Neural cell (in vitro differentiated cells): ENCODE data around the gene MRTFA. TPM values are rescaled to one million over a fixed set of nuclear protein-coding genes. Genes with fewer than 3 reads are reported as not detected.

Experiments
- H2AFZ ChIP-seq: fragments of 200-600, 300-800 bp; sonication (generic), shearing (Covaris generic); 2 replicates; pipeline ENCODE4 v1.6.0; 2014; ENCODE audit warnings: low read depth, mild to moderate bottlenecking, antibody characterized with exemption, low read length, moderate library complexity
- H3F3A ChIP-seq: fragments of 200-600 bp; shearing (Covaris generic); 2 replicates; pipeline ENCODE4 v1.6.1; 2016; ENCODE audit warnings: mild to moderate bottlenecking, moderate library complexity, mixed read lengths, antibody characterized with exemption, low read length; ENCODE audit not compliant: insufficient read depth, poor library complexity, severe bottlenecking
- H3K27ac ChIP-seq: fragments of 200-600, 300-800 bp; sonication (generic), shearing (Covaris generic); 2 replicates; pipeline ENCODE4 v1.5.1; 2014; ENCODE audit warnings: mild to moderate bottlenecking, low read length, moderate library complexity
- H3K27me3 ChIP-seq: fragments of 300-800, 200-600 bp; sonication (generic), shearing (Covaris generic); 2 replicates; pipeline ENCODE4 v1.6.0; 2014; ENCODE audit warnings: mild to moderate bottlenecking, low read depth, low read length, moderate library complexity; ENCODE audit not compliant: insufficient read depth
- H3K36me3 ChIP-seq: fragments of 300-800, 200-600 bp; sonication (generic), shearing (Covaris generic); 2 replicates; pipeline ENCODE4 v1.5.1; 2014; ENCODE audit warnings: mild to moderate bottlenecking, antibody characterized with exemption, low read length, moderate library complexity; ENCODE audit not compliant: insufficient read depth
- H3K4me2 ChIP-seq: fragments of 300-800, 200-600 bp; sonication (generic), shearing (Covaris generic); 2 replicates; pipeline ENCODE4 v1.6.0; 2014; ENCODE audit warnings: mild to moderate bottlenecking, low read length
- H3K4me3 ChIP-seq: fragments of 300-800, 200-600 bp; sonication (generic), shearing (Covaris generic); 2 replicates; pipeline ENCODE4 v1.5.1; 2014; ENCODE audit warnings: mild to moderate bottlenecking, low read length, moderate library complexity
- H3K79me2 ChIP-seq: fragments of 200-600 bp; shearing (Covaris generic); replicated peaks from 2 replicates; pipeline ENCODE4 v1.6.0; 2014; ENCODE audit warnings: mild to moderate bottlenecking, low read length, moderate library complexity; ENCODE audit not compliant: insufficient read depth
- H3K9ac ChIP-seq: fragments of 300-800, 200-600 bp; sonication (generic), shearing (Covaris generic); 2 replicates; pipeline ENCODE4 v1.6.1; 2016; ENCODE audit warnings: mild to moderate bottlenecking, low read length, mixed read lengths
- H3K9me2 ChIP-seq: fragments of 200-600 bp; shearing (Covaris generic); 2 replicates; pipeline ENCODE4 v1.6.1; 2016; ENCODE audit warnings: mild to moderate bottlenecking, low read length, mixed read lengths; ENCODE audit not compliant: insufficient read depth
- H3K9me3 ChIP-seq: fragments of 200-600, 300-800 bp; sonication (generic), shearing (Covaris generic); 2 replicates; pipeline ENCODE4 v1.6.1; 2016; ENCODE audit warnings: mild to moderate bottlenecking, mixed run types, low read length, moderate library complexity, mixed read lengths
- H4K20me1 ChIP-seq: fragments of 200-600 bp; shearing (Covaris generic); 2 replicates; pipeline ENCODE4 v1.6.1; 2016; ENCODE audit warnings: mild to moderate bottlenecking, mixed run types; ENCODE audit not compliant: insufficient read depth
- CTCF ChIP-seq: fragments of 450-650 bp; IDR thresholded peaks from 2 replicates; pipeline ENCODE4 v1.5.1; 2014; ENCODE audit warnings: antibody characterized with exemption, mild to moderate bottlenecking, moderate library complexity; ENCODE audit not compliant: poor library complexity, severe bottlenecking
- EP300 ChIP-seq: fragments of 450-650 bp; conservative IDR thresholded peaks from 2 replicates; pipeline ENCODE4 v1.6.1; 2014; ENCODE audit warnings: antibody characterized with exemption, mild to moderate bottlenecking, moderate library complexity; ENCODE audit not compliant: poor library complexity, severe bottlenecking
- EZH2 ChIP-seq: fragments of 200-600, 300-800 bp; shearing (Covaris generic), sonication (generic); IDR thresholded peaks from 2 replicates; pipeline ENCODE4 v1.6.1; 2014; ENCODE audit warnings: antibody characterized with exemption, low read length, borderline replicate concordance, mild to moderate bottlenecking; ENCODE audit not compliant: insufficient read depth, poor library complexity, severe bottlenecking
- MXI1 ChIP-seq: fragments of 450-650 bp; conservative IDR thresholded peaks from 2 replicates; pipeline ENCODE4 v1.6.1; 2014; ENCODE audit warnings: antibody characterized with exemption, mild to moderate bottlenecking; ENCODE audit not compliant: poor library complexity, severe bottlenecking
- POLR2AphosphoS5 ChIP-seq: IDR thresholded peaks from 2 replicates; pipeline ENCODE4 v1.6.1; 2012
- RAD21 ChIP-seq: fragments of 450-650 bp; conservative IDR thresholded peaks from 2 replicates; pipeline ENCODE4 v1.6.1; 2014; ENCODE audit warnings: antibody characterized with exemption, mild to moderate bottlenecking, moderate library complexity
- SMC3 ChIP-seq: fragments of 450-650 bp; conservative IDR thresholded peaks from 2 replicates; pipeline ENCODE4 v1.6.1; 2014; ENCODE audit warnings: antibody characterized with exemption, mild to moderate bottlenecking, moderate library complexity; ENCODE audit not compliant: poor library complexity
- TAF1 ChIP-seq: IDR thresholded peaks from 2 replicates; pipeline ENCODE4 v1.6.1; 2012; ENCODE audit warnings: low read depth
- polyA plus RNA-seq: library from polyadenylated mRNA; depleted of rRNA; stranded (reverse); fragments of >200 nt; gene quantifications from 2 replicates; pipeline ENCODE4 v1.2.3, GENCODE V29; 2014
- TF ChIP-seq, protein P1 (sequence below): IDR thresholded peaks from 2 replicates; pipeline ENCODE4 v1.6.1; 2012; ENCODE audit warnings: borderline replicate concordance

MRTFA gene
- polyA plus RNA-seq, 1 donor from 2014 or later: 19.3 TPM

- H4K20me1 ChIP-seq: no peaks in the 10 kb centered on the region
- peaks cover 21% of the 10 kb centered on the region for H3K36me3 ChIP-seq
- H3K9me3 ChIP-seq: no peaks in the 10 kb centered on the region
Measured at GRCh38 chr22:40363059-40363458, 273.5 kb downstream of the MRTFA start.

GRCh38 chr22:40361100-40361499, 275.4 kb downstream of the MRTFA start:
- Histone ChIP-seq H3K79me2 (no peaks in the 10 kb centered on the region), H3F3A (no peaks in the 10 kb centered on the region), H3K9me3 (no peaks in the 10 kb centered on the region), H3K36me3 (peaks cover 16% of the 10 kb centered on the region), H2AFZ (no peak overlapping the region), H3K9me2 (no peaks in the 10 kb centered on the region), H3K27me3 (no peaks in the 10 kb centered on the region), H3K4me2 (no peak overlapping the region), H3K27ac (no peak overlapping the region), H3K9ac (no peak overlapping the region), H4K20me1 (no peaks in the 10 kb centered on the region), H3K4me3 (no peak overlapping the region)
- no peak for TF ChIP-seq RAD21
- no peak for TF ChIP-seq CTCF
- TF ChIP-seq MXI1: no peak
- no peak for TF ChIP-seq EP300
- TF ChIP-seq TAF1: no peak
- TF ChIP-seq EZH2: no peak
- TF ChIP-seq, protein P1, sequence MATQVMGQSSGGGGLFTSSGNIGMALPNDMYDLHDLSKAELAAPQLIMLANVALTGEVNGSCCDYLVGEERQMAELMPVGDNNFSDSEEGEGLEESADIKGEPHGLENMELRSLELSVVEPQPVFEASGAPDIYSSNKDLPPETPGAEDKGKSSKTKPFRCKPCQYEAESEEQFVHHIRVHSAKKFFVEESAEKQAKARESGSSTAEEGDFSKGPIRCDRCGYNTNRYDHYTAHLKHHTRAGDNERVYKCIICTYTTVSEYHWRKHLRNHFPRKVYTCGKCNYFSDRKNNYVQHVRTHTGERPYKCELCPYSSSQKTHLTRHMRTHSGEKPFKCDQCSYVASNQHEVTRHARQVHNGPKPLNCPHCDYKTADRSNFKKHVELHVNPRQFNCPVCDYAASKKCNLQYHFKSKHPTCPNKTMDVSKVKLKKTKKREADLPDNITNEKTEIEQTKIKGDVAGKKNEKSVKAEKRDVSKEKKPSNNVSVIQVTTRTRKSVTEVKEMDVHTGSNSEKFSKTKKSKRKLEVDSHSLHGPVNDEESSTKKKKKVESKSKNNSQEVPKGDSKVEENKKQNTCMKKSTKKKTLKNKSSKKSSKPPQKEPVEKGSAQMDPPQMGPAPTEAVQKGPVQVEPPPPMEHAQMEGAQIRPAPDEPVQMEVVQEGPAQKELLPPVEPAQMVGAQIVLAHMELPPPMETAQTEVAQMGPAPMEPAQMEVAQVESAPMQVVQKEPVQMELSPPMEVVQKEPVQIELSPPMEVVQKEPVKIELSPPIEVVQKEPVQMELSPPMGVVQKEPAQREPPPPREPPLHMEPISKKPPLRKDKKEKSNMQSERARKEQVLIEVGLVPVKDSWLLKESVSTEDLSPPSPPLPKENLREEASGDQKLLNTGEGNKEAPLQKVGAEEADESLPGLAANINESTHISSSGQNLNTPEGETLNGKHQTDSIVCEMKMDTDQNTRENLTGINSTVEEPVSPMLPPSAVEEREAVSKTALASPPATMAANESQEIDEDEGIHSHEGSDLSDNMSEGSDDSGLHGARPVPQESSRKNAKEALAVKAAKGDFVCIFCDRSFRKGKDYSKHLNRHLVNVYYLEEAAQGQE: no peak
- TF ChIP-seq SMC3: no peak
- TF ChIP-seq POLR2AphosphoS5: no peak

More at GRCh38 chr22:40363059-40363458, 273.5 kb downstream of the MRTFA start:
- Histone ChIP-seq H3K4me3 (no peak overlapping the region), H3K27ac (no peak overlapping the region), H3K4me2 (no peak overlapping the region), H3K79me2 (no peaks in the 10 kb centered on the region), H3K9ac (no peak overlapping the region), H3F3A (no peaks in the 10 kb centered on the region), H3K27me3 (no peaks in the 10 kb centered on the region), H3K9me2 (no peaks in the 10 kb centered on the region), H2AFZ (no peak overlapping the region)
- TF ChIP-seq MXI1 (no peak), EZH2 (no peak), SMC3 (no peak), POLR2AphosphoS5 (no peak), EP300 (no peak), TAF1 (no peak), RAD21 (no peak), CTCF (no peak)
- TF ChIP-seq, protein P1: no peak
